Daoy (cell line): ENCODE data around the gene GAL3ST3. TPM values are rescaled to one million over a fixed set of nuclear protein-coding genes. Genes with fewer than 3 reads are reported as not detected.
"Not testable (repeated sequence)": the region's sequence is repeated elsewhere in the genome, so short reads cannot be mapped to it uniquely, and the experiment has no call there.

Source experiments
- DNase-seq: peaks from one replicate; pipeline ENCODE4 v3.0.0-alpha.2; 2015; ENCODE audit warnings: low read depth
- total RNA-seq: library from RNA; depleted of rRNA; stranded (reverse); fragments of >200 nt; shearing (Covaris generic); gene quantifications from 2 replicates; pipeline ENCODE4 v1.2.3, GENCODE V29; 2014

GAL3ST3 gene
- total RNA-seq, 1 experiment from 2014 or later, result not detected

DNA sequence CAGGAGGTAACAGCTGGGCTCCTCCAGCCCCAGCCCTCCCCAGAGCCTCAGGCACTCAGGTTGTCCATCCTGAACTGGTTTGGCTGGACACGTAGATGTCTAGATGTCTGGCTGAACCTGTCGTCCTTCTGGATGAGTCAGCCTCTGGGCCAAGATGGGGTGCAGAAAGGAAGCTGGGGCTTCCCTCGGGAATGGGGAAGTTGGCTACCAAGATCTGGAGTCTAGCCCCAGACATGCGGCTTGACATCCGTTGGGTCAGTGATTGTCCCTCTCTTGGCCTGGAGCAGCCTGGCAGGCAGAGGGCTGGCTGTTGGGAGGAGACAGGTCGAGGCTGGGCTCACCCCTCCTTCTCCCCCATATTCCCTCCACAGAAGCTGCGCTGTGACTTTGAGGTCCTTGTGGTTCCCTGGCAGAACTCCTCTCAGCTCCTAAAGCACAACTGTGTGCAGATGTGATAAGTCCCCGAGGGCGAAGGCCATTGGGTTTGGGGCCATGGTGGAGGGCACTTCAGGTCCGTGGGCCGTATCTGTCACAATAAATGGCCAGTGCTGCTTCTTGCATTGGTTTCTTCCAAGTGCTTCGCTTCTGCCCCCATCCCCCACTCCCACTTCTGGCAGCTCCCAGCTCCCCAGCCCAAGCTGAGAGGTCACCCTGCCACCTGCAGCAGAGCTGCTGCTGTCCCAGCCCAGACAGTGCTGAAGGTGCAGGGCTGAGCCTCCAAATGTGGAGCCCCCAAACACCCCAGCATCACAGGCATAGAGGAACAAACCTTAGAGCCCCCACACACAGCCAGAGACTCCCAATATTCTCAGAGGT lies 35.8 kb downstream of the GAL3ST3 start:
- DNase-seq, result no peak

DNA sequence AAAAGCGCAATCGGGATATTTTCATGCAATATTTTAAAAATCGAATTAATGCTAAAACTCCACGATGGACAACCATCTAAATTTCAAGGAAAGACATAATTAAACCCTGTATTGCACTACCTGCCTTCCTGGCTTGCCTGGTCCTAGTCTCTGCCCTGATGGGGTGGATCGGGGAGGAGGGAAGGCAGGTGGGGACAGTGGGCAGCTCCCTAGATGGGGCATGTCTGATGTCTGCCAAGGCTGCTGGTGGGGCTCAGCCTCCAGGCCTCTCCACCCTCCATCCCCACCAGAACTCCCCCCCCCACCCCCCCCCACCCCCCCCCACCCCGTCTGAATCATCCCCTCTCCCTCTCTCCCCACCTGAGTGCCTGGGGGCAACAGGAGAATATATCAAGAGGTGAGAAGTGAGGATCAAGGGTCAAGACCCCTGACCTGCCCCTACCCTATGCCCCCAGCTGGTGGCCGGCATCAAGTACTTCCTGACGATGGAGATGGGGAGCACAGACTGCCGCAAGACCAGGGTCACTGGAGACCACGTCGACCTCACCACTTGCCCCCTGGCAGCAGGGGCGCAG lies 36.5 kb downstream of the GAL3ST3 start:
- no peak for DNase-seq

DNA sequence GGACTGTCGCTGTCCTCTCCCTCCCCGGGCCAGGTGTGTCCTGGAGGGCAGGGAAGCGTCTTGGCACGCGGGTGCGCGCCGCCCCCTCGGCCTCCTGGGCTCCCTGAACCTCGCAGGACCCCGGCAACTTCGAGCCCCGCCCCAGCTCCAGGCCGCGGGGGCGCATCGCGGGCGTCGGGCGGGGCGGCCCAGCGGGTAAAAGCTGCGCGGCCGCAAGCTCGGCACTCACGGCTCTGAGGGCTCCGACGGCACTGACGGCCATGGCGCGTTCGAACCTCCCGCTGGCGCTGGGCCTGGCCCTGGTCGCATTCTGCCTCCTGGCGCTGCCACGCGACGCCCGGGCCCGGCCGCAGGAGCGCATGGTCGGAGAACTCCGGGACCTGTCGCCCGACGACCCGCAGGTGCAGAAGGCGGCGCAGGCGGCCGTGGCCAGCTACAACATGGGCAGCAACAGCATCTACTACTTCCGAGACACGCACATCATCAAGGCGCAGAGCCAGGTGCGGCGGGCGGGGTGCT lies 37.1 kb downstream of the GAL3ST3 start, which contains the start of gene CST6:
Gene CST6, plus strand, starts transcription at position 224 of the 519 bp plus-strand sequence. Its CDS starts 37 bp downstream, at position 261.
- no peak for DNase-seq

DNA sequence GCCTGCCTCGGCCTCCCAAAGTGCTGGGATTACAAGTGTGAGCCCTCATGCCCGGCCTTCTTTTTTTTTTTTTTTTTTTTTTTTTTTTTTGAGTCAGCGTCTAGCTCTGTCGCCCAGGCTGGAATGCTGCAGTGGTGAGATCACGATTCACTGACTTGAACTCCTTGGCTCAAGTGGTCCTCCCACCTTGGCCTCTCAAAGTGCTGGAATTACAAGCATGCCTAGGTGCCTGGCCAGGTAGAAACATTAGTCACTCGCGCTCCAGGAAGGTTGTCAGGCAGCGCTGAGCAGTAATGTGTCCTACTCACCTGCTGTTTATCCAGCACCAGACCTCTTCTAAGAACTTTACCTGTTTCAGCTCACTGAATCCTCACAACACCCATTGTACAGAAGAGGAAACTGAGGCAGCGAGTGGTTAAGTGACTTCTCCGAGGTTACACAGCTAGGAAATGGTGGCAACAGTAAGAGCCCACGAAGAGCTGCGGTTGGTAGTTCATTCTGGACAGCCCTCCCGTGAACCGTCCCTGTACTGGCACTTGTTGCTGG lies 37.6 kb downstream of the GAL3ST3 start:
- DNase-seq, result peak; percentile 73

DNA sequence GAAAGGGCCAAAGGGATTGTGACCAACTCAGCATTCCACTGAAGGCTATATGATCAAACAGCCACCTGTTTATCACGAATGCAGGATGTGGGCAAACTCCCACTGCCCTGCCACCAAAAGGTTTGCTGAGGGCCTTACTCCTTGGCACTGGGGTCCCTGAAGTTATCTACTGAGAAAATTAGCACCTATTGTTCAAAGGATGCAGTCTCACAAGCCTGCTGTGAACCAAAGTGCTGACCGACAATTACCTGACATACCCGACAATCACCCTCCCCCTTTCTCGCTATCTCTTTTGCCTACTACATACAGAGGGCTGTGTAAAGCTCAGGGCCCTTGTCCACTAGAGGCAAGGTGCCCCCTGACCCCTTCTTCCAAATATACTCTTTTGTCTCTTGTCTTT lies 38.9 kb downstream of the GAL3ST3 start:
- DNase-seq, result not testable (repeated sequence)

DNA sequence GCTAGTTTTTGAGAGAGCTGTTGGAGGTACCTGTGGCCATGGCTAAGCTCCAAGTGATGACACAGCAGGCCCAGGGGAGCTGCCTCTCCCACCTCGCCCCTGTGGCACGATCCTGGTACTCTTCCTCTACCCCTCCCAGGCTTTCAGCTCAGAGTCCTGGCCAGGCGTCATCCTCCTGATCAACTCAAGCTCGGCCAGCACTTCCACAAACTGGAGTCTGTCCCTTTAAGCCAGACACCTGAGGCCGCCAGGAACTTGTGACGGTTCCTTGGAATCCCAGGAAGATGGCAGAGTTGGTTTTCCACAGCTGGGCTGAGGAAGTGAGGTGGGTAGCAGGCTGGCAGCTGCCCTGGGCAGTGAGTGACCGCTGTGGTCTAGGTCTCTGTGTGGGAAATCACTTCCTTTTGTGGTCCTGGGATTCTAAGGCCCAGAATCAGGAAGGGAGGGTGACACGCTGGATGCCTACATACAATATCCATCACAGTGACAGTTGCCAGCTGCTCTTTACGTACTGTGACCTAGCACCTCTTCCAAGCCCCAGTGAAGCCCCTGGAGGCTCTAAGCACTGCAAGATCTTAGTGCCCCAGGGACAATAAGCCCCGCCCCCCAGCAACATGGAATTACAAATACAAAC lies 40.4 kb downstream of the GAL3ST3 start:
- no peak for DNase-seq

DNA sequence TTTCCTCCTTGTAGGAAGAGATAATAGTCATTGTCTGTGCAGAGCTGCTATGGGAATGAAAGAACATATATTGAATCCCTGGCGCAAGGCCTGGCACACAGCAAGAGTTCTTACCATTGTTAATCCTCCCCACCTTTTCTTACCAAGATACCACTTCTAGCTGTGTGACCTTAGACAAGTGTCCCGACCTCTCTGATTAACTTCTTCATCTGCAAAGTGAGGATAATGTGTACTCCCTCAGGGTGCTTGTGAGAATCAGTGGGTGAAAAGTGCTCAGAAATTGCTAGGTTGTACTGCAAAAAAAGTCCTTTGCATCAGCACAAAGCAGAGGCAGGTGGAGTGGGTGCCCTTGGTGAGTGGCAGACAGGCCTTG lies 40.9 kb downstream of the GAL3ST3 start:
- DNase-seq, result no peak

DNA sequence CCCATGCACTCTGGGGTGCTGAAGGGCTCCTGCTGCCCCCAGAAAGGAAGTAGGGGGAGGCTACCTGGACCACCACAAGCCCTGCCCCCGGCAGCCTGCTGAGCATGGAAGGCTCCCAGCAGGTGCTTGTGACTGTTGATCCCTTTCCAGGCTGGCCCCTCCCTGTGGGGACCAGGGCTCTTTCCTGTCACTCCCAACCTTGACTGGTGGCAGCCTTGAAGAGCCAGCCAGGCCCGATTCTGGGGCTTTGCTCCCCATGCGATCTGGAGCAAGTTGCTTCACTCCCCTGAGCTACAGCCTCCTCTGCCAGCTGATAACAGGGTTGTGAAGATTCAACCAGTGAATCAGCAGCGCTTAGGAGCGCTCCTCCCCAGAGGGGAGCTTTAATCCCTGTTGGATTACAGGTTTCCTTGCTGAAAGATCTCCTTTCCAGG lies 41.7 kb downstream of the GAL3ST3 start:
- no peak for DNase-seq

DNA sequence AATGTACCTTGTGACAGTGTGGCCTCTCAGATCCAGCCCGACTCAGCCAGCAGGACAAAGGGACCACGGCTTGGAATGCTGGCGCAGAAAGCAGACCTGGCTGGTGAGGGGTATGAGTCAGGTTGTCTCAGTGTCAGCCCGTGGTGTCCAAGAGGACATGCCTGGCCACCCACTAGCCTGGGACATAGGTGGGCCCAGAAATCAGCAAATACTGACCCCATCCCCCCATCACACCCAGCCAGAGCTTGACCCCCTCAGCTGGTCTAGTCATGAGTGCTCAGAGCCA lies 42.1 kb downstream of the GAL3ST3 start:
- DNase-seq, result no peak

DNA sequence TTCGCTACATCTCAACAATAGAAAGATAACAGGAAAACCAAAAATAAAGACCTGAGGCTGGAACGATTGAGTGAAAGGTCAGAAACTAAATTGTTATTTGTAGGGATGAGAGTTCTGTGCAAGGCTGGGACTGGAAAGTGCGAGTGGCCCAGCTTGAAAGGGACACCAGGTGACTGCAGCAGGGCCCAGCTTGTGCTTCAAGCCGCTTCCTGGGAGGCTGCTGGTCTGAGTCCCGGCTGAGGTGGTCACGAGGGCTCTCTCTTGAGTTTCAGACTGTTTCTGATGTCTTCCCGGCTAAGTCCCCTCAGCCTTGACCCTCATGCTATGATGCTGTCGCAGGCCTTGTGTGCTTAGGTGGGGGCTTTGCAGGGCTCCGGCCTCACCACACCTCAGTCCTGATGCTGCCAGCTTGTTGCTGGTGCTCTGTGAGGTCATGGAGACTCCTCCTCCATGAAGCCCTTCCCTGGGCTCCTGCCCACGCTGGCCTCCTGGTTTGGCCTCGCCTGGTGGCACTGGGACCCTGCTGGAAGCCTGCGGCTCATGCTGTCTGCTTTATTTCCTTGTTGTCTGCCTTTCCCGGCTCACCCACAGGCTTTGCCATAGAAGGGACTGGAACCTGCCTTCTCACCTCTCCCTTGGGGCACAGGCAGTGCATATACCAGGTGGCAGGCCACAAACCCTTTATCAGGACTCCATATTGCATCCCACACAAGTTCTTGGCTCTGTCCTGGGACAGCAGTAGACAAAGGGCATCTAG lies 42.6 kb downstream of the GAL3ST3 start:
- no peak for DNase-seq

DNA sequence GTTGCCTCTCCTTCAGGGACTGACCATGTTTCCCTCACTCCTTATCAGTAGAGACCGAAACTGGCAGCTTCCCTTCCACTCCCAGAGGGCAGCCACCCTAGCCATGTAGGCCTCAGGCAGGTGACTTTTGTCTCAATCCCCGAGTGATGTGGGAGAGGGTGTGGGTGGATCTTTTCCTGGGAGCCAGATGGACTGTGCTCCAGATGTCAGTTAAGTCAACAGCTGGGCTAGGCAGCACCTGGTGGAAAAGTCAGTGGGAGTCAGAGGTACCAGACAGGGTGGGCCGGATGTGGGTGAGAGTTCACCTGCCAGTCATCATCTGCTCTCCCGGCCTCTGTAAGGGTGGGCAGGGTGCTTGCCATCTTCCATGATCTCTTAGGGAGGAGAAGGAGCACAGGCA lies 44.8 kb downstream of the GAL3ST3 start:
- no peak for DNase-seq

DNA sequence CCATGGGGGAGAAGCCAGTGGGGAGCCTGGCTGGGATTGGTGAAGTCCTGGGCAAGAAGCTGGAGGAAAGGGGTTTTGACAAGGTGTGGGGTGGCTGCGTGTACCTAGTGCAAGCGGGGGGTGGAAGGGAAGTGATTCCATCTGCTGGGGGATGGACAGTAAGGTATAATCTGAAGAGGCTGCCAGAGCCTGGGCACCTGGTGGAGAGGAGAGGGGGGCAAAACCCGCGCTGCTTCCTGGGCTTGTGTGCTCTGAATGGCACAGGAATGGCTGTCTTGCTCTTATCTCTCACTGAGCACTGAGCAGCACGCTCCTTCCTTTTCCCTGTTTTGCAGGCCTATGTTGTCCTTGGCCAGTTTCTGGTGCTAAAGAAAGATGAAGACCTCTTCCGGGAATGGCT lies 45.7 kb downstream of the GAL3ST3 start:
- no peak for DNase-seq

DNA sequence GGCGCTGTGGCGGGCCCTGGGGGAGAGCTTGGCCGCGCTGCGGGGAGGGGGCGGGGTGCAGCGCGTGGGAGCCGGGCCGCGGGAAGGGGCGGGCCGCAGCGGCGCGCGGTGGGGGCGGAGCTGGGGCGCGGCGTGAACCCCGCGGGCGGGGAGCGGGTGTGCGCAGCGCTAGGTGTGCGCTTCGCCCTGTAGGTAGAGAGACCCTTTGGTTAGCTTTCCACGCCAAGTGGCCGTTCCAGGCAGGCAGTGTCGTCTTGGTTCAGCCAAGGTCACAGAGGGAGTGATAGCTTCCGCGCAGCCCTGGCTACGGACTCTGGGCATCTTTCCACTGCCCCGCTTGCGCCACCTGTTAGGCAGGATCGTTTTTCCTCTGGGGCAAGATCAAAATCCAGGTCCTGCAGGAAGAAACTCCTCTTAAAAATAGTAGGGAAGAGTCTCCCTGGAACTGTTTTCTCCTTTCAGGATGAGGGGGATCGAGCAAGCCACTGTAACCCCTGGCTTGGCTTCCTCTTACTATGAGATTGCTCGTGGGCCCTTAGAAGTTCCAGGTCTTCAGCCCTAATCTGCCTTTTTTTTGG lies 46.2 kb downstream of the GAL3ST3 start:
- no peak for DNase-seq

DNA sequence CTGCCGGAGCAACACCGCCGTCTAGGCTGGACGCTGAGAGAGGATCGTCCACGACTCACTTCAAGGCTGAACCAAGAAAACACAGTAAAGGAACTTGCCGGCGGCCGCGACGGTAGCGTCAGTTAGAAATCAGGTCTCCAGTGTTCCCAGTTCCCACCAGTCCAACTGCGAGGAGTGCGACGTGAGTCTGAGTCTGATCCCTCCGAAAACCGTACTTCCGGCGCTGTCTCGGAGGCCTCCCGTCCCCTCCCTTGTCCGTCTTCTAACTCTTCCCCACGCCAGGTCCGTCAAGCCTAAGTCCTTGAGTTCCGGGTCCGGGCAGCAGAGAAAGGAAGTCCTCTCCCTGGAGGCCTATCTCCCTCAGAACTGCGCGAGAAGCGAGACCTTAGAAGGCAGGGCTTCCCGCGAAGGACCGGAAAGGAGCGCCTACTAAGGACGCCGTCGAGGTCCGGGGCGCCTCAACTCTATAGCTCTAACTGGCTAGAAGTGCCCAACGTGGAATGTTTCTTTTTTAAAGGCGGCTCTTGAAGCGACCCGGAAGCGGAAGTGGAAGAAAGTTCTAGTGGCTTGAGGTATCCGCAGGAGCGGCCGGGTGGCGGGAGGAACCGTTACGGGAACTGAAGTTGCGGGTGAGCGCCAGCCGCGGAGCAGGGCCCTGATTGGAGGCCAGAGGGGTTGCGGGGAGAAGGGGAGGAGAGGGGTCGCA lies 46.9 kb downstream of the GAL3ST3 start, which contains the start of the genes BANF1 and EIF1AD:
Gene BANF1, plus strand, starts transcription at position 562 of the 706 bp plus-strand sequence. CDS start 748 bp downstream, outside the sequence.
Gene EIF1AD, minus strand, starts transcription at position 216 of the 706 bp plus-strand sequence. CDS start 1,768 bp downstream, outside the sequence.
- DNase-seq, result peak; percentile 97

DNA sequence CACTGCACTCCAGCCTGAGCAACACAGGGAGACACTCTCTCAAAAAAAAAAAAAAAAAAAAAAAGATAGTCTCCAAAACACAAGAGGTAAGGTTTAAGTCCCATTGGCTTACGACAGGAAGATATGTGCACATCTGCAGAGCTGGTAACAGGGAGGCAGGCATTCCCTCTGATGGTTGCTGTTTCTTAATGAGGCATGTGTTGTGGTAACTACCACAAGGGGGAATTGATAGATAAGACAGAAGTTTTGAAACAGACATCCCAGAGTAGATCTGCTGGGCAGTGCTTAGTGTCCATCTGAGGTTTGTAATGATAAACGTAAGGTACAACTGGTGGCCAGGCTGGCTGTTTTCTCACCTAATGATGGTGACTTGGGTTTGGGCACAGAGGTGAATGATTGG lies 51.7 kb downstream of the GAL3ST3 start:
- DNase-seq, result no peak

DNA sequence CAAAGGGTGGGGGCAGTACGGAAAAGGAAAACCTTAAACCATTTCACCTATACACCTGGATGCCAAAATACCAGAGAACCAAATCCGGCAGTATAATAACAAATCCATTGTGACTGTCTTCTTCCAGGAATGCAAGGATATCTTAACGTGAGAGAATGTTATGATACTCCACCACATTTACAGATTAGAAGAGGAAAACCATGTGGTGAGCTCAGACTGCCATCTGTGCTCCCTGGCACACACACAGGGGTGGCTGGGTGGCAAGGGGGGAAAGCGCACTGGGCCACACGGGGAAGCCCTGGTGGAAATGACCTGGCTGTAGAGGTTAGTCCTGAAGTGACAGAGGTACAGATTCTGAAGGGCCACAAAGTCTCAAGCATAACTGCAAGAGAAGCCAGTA lies 56.9 kb downstream of the GAL3ST3 start:
- no peak for DNase-seq
